H1 (cell line): ENCODE measurements around the gene CYP2E1. TPM values are rescaled to one million over a fixed set of nuclear protein-coding genes. Genes with fewer than 3 reads are reported as not detected.

Experiments used
- CTCF ChIA-PET: fragments of 300-600 bp; sonication (Branson Sonifier 250); formaldehyde crosslinking; loops from one replicate; lab custom pipeline; 2021; ENCODE audit not compliant: partially characterized antibody; lab: Charles Lee
- POLR2A ChIA-PET: fragments of 300-600 bp; sonication (Branson Sonifier 250); formaldehyde crosslinking; loops from one replicate; lab custom pipeline; 2021; ENCODE audit warnings: inconsistent platforms; ENCODE audit not compliant: partially characterized antibody; lab: Charles Lee
- DNase-seq, 2 experiments: peaks; one replicate each; pipeline versions ENCODE4 v3.0.0 to v3.0.0-alpha.2; 2010 to 2022; ENCODE audit warnings: low spot score in 2 of 2, low read depth in 1 of 2, mixed read lengths in 1 of 2
- FAIRE-seq: peaks from 2 replicates; lab custom pipeline; 2011; peaks lifted over from hg19 to GRCh38; lab: Jason Lieb, UNC
- H2AFZ ChIP-seq: 2 replicates; pipeline ENCODE4 v1.8.1; 2012; ENCODE audit warnings: low read length, inconsistent platforms
- H2AK5ac ChIP-seq: 2 replicates; pipeline ENCODE4 v1.6.1; 2013; ENCODE audit warnings: low read depth, low read length
- H2BK120ac ChIP-seq: replicated peaks from 2 replicates; pipeline ENCODE3; 2013; ENCODE audit warnings: low read depth, low read length, inconsistent platforms
- H2BK12ac ChIP-seq: 2 replicates; pipeline ENCODE4 v1.6.1; 2013; ENCODE audit warnings: low read depth, low read length
- H2BK15ac ChIP-seq: 2 replicates; pipeline ENCODE4 v1.6.1; 2013; ENCODE audit warnings: low read length
- H2BK20ac ChIP-seq: 2 replicates; pipeline ENCODE4 v1.6.1; 2013; ENCODE audit warnings: low read length
- H2BK5ac ChIP-seq: 2 replicates; pipeline ENCODE4 v1.6.1; 2013; ENCODE audit warnings: low read depth, low read length
- H3K14ac ChIP-seq: 2 replicates; pipeline ENCODE4 v1.6.1; 2013; ENCODE audit warnings: inconsistent platforms; ENCODE audit not compliant: insufficient read length
- H3K18ac ChIP-seq: 2 replicates; pipeline ENCODE4 v1.6.1; 2013; ENCODE audit warnings: low read length; ENCODE audit errors: extremely low read depth
- H3K23ac ChIP-seq: 2 replicates; pipeline ENCODE4 v1.6.1; 2013; ENCODE audit warnings: inconsistent platforms; ENCODE audit not compliant: insufficient read length
- H3K23me2 ChIP-seq: 2 replicates; pipeline ENCODE4 v1.6.1; 2013; ENCODE audit warnings: low read depth, low read length
- H3K27ac ChIP-seq: 2 replicates; pipeline ENCODE4 v1.6.1; 2011; ENCODE audit warnings: low read depth, low read length, inconsistent platforms
- H3K27me3 ChIP-seq, 4 experiments: replicated peaks in 1 of 4; 1 replicate in 1 of 4; 2 replicates in 3 of 4; pipeline versions ENCODE4 v1.6.1 to v1.8.1; 2011 to 2013; ENCODE audit warnings: low read length in 3 of 4, mild to moderate bottlenecking in 3 of 4, inconsistent platforms in 2 of 4, mixed read lengths in 2 of 4, moderate library complexity in 1 of 4; ENCODE audit not compliant: control insufficient read depth in 3 of 4, insufficient read depth in 3 of 4; ENCODE audit errors: extremely low read depth in 1 of 4
- H3K36me3 ChIP-seq, 4 experiments: 2 replicates each; pipeline versions ENCODE4 v1.6.1 to v1.8.1; 2011 to 2013; ENCODE audit warnings: mild to moderate bottlenecking in 4 of 4, low read length in 3 of 4, moderate library complexity in 2 of 4, control low read depth in 1 of 4, inconsistent platforms in 1 of 4; ENCODE audit not compliant: insufficient read depth in 4 of 4, control insufficient read depth in 2 of 4
- H3K4ac ChIP-seq: replicated peaks from 2 replicates; pipeline ENCODE3; 2013; ENCODE audit warnings: low read length, low read depth, mixed read lengths, inconsistent platforms; ENCODE audit not compliant: insufficient read length
- H3K4me1 ChIP-seq, 4 experiments: replicated peaks in 1 of 4; 1 replicate in 1 of 4; 2 replicates in 3 of 4; pipeline versions ENCODE4 v1.6.1 to v1.8.1; 2011 to 2013; ENCODE audit warnings: low read length in 3 of 4, inconsistent platforms in 2 of 4, mixed read lengths in 1 of 4; ENCODE audit not compliant: insufficient read depth in 4 of 4, control insufficient read depth in 3 of 4
- H3K4me2 ChIP-seq, 2 experiments: 2 replicates each; pipeline versions ENCODE4 v1.6.1 to v1.8.1; 2011 to 2013; ENCODE audit warnings: low read depth in 2 of 2, low read length in 2 of 2, control low read depth in 1 of 2, inconsistent platforms in 1 of 2, mild to moderate bottlenecking in 1 of 2; ENCODE audit not compliant: insufficient read depth in 1 of 2
- H3K4me3 ChIP-seq, 4 experiments: fragments of 200-600, 300-600 bp in 1 of 4; sonication (generic), shearing (Covaris generic), sonication (Bioruptor Twin) in 1 of 4; 2 replicates each; pipeline versions ENCODE4 v1.5.1 to v1.8.1; 2011 to 2016; ENCODE audit warnings: low read length in 4 of 4, low read depth in 3 of 4, control low read depth in 2 of 4, inconsistent platforms in 2 of 4, mild to moderate bottlenecking in 2 of 4, mixed read lengths in 1 of 4, moderate library complexity in 1 of 4; ENCODE audit not compliant: insufficient read depth in 2 of 4; ENCODE audit errors: extremely low read depth in 1 of 4
- H3K56ac ChIP-seq: replicated peaks from 2 replicates; pipeline ENCODE3; 2013; ENCODE audit warnings: low read depth, mild to moderate bottlenecking, mixed read lengths, low read length, inconsistent platforms; ENCODE audit not compliant: insufficient read length
- H3K79me1 ChIP-seq: 2 replicates; pipeline ENCODE4 v1.6.1; 2013; ENCODE audit warnings: low read depth, low read length, control low read depth
- H3K79me2 ChIP-seq, 2 experiments: 2 replicates each; pipeline versions ENCODE4 v1.6.1 to v1.8.1; 2012 to 2013; ENCODE audit warnings: low read length in 2 of 2, mild to moderate bottlenecking in 2 of 2, inconsistent platforms in 1 of 2; ENCODE audit not compliant: insufficient read depth in 2 of 2, control insufficient read depth in 1 of 2
- H3K9ac ChIP-seq, 4 experiments: replicated peaks in 1 of 4; 1 replicate in 1 of 4; 2 replicates in 3 of 4; pipeline versions ENCODE4 v1.6.1 to v1.8.1; 2011 to 2013; ENCODE audit warnings: low read depth in 3 of 4, low read length in 3 of 4, control low read depth in 2 of 4, mild to moderate bottlenecking in 2 of 4, moderate library complexity in 2 of 4, inconsistent platforms in 1 of 4; ENCODE audit errors: extremely low read depth in 1 of 4
- H3K9me3 ChIP-seq, 2 experiments: 2 replicates each; pipeline versions ENCODE4 v1.6.1 to v1.8.1; 2012 to 2013; ENCODE audit warnings: mild to moderate bottlenecking in 2 of 2, moderate library complexity in 2 of 2, control low read depth in 1 of 2, inconsistent platforms in 1 of 2, low read depth in 1 of 2, low read length in 1 of 2, mixed read lengths in 1 of 2; ENCODE audit not compliant: insufficient read depth in 2 of 2
- H4K20me1 ChIP-seq, 2 experiments: replicated peaks in 1 of 2; 2 replicates each; pipeline versions ENCODE3 to v1.8.1; 2011 to 2013; ENCODE audit warnings: inconsistent platforms in 2 of 2, low read length in 2 of 2, mild to moderate bottlenecking in 1 of 2; ENCODE audit not compliant: insufficient read depth in 2 of 2, control insufficient read depth in 1 of 2
- H4K5ac ChIP-seq: 2 replicates; pipeline ENCODE4 v1.6.1; 2013; ENCODE audit warnings: low read length, low read depth, mixed read lengths, inconsistent platforms; ENCODE audit not compliant: insufficient read length
- H4K8ac ChIP-seq: 2 replicates; pipeline ENCODE4 v1.8.0; 2013; ENCODE audit warnings: mild to moderate bottlenecking, moderate library complexity, low read length, inconsistent platforms; ENCODE audit not compliant: insufficient read depth; ENCODE audit errors: extremely low read depth
- H4K91ac ChIP-seq: replicated peaks from 2 replicates; pipeline ENCODE3; 2013; ENCODE audit warnings: low read length, mixed read lengths, inconsistent platforms; ENCODE audit not compliant: insufficient read length
- ASH2L ChIP-seq: fragments of 200-600, 300-600 bp; sonication (generic); IDR thresholded peaks from one replicate; pipeline ENCODE4 v1.7.1; 2017; ENCODE audit warnings: low read length
- CBX5 ChIP-seq: fragments of 300-800, 300-1000 bp; sonication (generic); IDR thresholded peaks from 2 replicates; pipeline ENCODE4 v1.7.1; 2016; ENCODE audit warnings: antibody characterized with exemption, low read length, low read depth
- CEBPB ChIP-seq: IDR thresholded peaks from 2 replicates; pipeline ENCODE4 v1.6.1; 2012; ENCODE audit warnings: low read depth, low read length
- CHD2 ChIP-seq: IDR thresholded peaks from 2 replicates; pipeline ENCODE4 v1.6.1; 2012; ENCODE audit warnings: low read length, improper control_type of control experiment
- GTF2F1 ChIP-seq: IDR thresholded peaks from 2 replicates; pipeline ENCODE4 v1.6.1; 2012; ENCODE audit warnings: low read depth, low read length, improper control_type of control experiment, borderline replicate concordance
- NANOG ChIP-seq: IDR thresholded peaks from 2 replicates; pipeline ENCODE4 v1.6.1; 2011; ENCODE audit warnings: low read length, low read depth, mild to moderate bottlenecking, inconsistent platforms; ENCODE audit not compliant: insufficient read depth, poor library complexity, severe bottlenecking
- POLR2A ChIP-seq, 2 experiments: IDR thresholded peaks; 1 replicate in 1 of 2; 2 replicates in 1 of 2; pipeline ENCODE4 v1.6.1; 2011; ENCODE audit warnings: low read depth in 2 of 2, low read length in 2 of 2, mild to moderate bottlenecking in 2 of 2; ENCODE audit errors: control extremely low read depth in 1 of 2
- POU5F1 ChIP-seq: IDR thresholded peaks from 2 replicates; pipeline ENCODE4 v1.6.1; 2011; ENCODE audit warnings: low read depth, mild to moderate bottlenecking, low read length, moderate library complexity
- RAD21 ChIP-seq, 2 experiments: IDR thresholded peaks in 1 of 2; conservative IDR thresholded peaks in 1 of 2; 2 replicates each; pipeline ENCODE4 v1.6.1; 2011; ENCODE audit warnings: low read depth in 2 of 2, low read length in 2 of 2, improper control_type of control experiment in 1 of 2, inconsistent platforms in 1 of 2, mild to moderate bottlenecking in 1 of 2, moderate library complexity in 1 of 2
- RNF2 ChIP-seq: fragments of 200-900, 300-1000 bp; sonication (generic); IDR thresholded peaks from 2 replicates; pipeline ENCODE4 v1.7.1; 2016; ENCODE audit warnings: borderline replicate concordance, low read depth, mild to moderate bottlenecking, antibody characterized with exemption, low read length; ENCODE audit not compliant: poor library complexity, severe bottlenecking; ENCODE audit errors: missing control alignments
- SIN3A ChIP-seq, 2 experiments: IDR thresholded peaks in 1 of 2; conservative IDR thresholded peaks in 1 of 2; 2 replicates each; pipeline ENCODE4 v1.6.1; 2011 to 2012; ENCODE audit warnings: low read length in 2 of 2, improper control_type of control experiment in 1 of 2, low read depth in 1 of 2, mild to moderate bottlenecking in 1 of 2
- SIRT6 ChIP-seq: IDR thresholded peaks from one replicate; pipeline ENCODE4 v1.7.1; 2012; ENCODE audit warnings: low read length, inconsistent platforms
- SP2 ChIP-seq: IDR thresholded peaks from 2 replicates; pipeline ENCODE4 v1.6.1; 2012; ENCODE audit warnings: mild to moderate bottlenecking, low read length, inconsistent platforms
- TAF1 ChIP-seq: IDR thresholded peaks from 2 replicates; pipeline ENCODE4 v1.6.1; 2011; ENCODE audit warnings: mild to moderate bottlenecking, low read depth, low read length
- ZNF274 ChIP-seq: IDR thresholded peaks from 2 replicates; pipeline ENCODE4 v1.7.0; 2012; ENCODE audit warnings: low read length, borderline replicate concordance; ENCODE audit errors: extremely low read depth
- WGBS, 2 experiments: shearing (Covaris generic) in 1 of 2; methylation state at CpG; one replicate each; pipeline versions ENCODE4 v1.1.6 to v1.1.7; 2013 to 2015; ENCODE audit warnings: low lambda C conversion rate in 2 of 2, mixed read lengths in 2 of 2, inconsistent platforms in 1 of 2, low coverage in 1 of 2, missing lambda C conversion rate in 1 of 2; ENCODE audit not compliant: insufficient replicate concordance in 2 of 2, insufficient coverage in 1 of 2, insufficient read length in 1 of 2; ENCODE audit errors: extremely low coverage in 1 of 2, missing lambda C conversion rate in 1 of 2; 5-methylcytosine and 5-hydroxymethylcytosine counted together
- polyA plus RNA-seq, 7 experiments: library from polyadenylated mRNA; depleted of rRNA in 3 of 7; stranded (reverse) in 5 of 7; unstranded in 2 of 7; fragments of >200 nt in 5 of 7; fragments of 200-250 nt in 2 of 7; gene quantifications; 1 replicate in 5 of 7; 2 replicates in 1 of 7; 4 replicates in 1 of 7; pipeline versions ENCODE4 v1.2.1 to v1.2.3, GENCODE V29; 2011 to 2013; ENCODE audit warnings: missing spikeins in 2 of 7, mixed read lengths in 2 of 7
- total RNA-seq: library from RNA; stranded (reverse); fragmentation: NEBNext Ultra II Directional; extraction: Animal tissue kit (Norgen Biotek cat#: 25700); gene quantifications from 2 replicates; pipeline ENCODE4 v1.2.1, GENCODE V29; 2021

CYP2E1 gene
- total and polyA plus RNA-seq, 2 of the 8 experiments (the other 6 are each of a cell fraction or from before 2014, with no cell fraction given): 0.11 TPM; not detected in 1

DNA sequence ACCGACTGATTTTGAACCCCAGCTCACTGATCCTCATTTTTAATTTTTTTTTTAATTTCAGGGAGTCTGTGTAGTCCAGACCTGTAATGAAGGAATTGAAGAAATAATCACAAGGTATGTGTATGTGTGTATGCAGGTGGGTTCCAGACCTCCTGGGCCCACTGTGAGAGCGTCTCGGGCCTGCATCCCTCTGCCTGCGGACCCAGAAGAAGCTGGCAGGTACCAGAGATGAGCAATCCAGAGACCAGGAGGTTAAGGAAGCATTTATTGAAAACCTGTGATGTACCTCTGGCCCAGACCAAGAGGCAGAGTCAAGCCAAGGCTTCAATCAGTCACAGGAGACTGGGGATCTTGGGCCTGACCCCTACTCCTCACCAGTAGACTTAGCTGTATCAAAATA is 27.4 kb downstream of the CYP2E1 start:
- Histone ChIP-seq H3K14ac (no peak overlapping the region), H3K4me1 (no peaks in the 10 kb centered on the region), H4K91ac (no peak overlapping the region), H4K5ac (no peak overlapping the region), H2AK5ac (no peak overlapping the region), H2BK15ac (no peak overlapping the region), H2BK5ac (no peak overlapping the region), H3K4me3 (no peak overlapping the region), H2BK12ac (no peak overlapping the region), H3K56ac (no peak overlapping the region), H3K23ac (no peak overlapping the region), H3K79me2 (no peaks in the 10 kb centered on the region), H3K4ac (no peak overlapping the region), H3K18ac (no peak overlapping the region), H3K4me2 (no peak overlapping the region), H3K27me3 (no peaks in the 10 kb centered on the region), H4K8ac (no peak overlapping the region), H3K9ac (no peak overlapping the region), H3K23me2 (no peaks in the 10 kb centered on the region; the same call in 1 of the 2 replicates), H2BK20ac (no peak overlapping the region), H2AFZ (no peak overlapping the region), H3K9me3 (peaks cover 76 to 85% of the 10 kb centered on the region in 2 experiments), H3K36me3 (no peaks in the 10 kb centered on the region), H3K27ac (no peak overlapping the region), H2BK120ac (no peak overlapping the region), H4K20me1 (no peaks in the 10 kb centered on the region), H3K79me1 (no peaks in the 10 kb centered on the region)
- WGBS, 2 experiments: 67% methylated on average over 4 of the region's 4 CpGs; no CpG with 5 or more reads in 1 of the 2 experiments
- CTCF ChIA-PET: interaction anchor here (0.6 to 0.8 kb wide), 2 partner anchors 98 to 247 kb away, joined by 3 to 4 read pairs; no protein-coding TSS in a partner anchor
- FAIRE-seq (no peak), DNase-seq (no peak)
- POLR2A ChIA-PET: no interaction called here
- TF ChIP-seq SP2 (no peak), CBX5 (no peak), SIN3A (conservative IDR thresholded peaks at IDR 0.05 in 1 of 2, IDR thresholded peaks at IDR 0.05 in 1 of 2; ENCODE audit: low read depth in 1 of 2, low read length in 2 of 2) (no peak), SIRT6 (no peak), ZNF274 (no peak), CEBPB (no peak), TAF1 (no peak), CHD2 (no peak), RNF2 (no peak), POU5F1 (no peak), POLR2A (IDR thresholded peaks at IDR 0.05; ENCODE audit: control extremely low read depth in 1 of 2, low read depth in 2 of 2, low read length in 2 of 2) (no peak), ASH2L (no peak), NANOG (no peak), GTF2F1 (no peak), RAD21 (IDR thresholded peaks at IDR 0.05 in 1 of 2, conservative IDR thresholded peaks at IDR 0.05 in 1 of 2; ENCODE audit: low read depth in 2 of 2, low read length in 2 of 2) (no peak)
